Measurements from ENCODE around the gene ZBTB7A. TPM values are rescaled to one million over a fixed set of nuclear protein-coding genes. Genes with fewer than 3 reads are reported as not detected.

The ZBTB7A gene
- total and polyA plus RNA-seq, 2 donors, result 8.2 to 35.3 TPM

DNA sequence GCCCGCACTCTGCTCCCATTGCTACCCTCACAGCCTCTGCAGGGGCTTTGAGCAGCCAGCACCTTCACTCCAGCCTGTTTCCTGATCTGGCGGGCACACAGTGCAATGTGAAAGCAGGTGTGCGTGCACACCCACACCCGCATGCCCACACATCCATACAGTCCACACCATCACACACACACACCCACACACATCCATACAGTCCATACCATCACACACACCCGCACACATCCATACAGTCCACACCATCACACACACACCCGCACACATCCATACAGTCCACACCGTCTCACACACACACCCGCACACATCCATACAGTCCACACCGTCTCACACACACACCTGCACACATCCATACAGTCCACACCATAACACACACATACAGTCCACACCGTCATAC is 31.1 kb downstream of the ZBTB7A start:
- H3K27ac ChIP-seq (ENCODE audit: low read depth), result no peak overlapping the region
- peaks cover 8% of the 10 kb centered on the region for H3K36me3 ChIP-seq (ENCODE audit: insufficient read depth)
- no peak for DNase-seq (ENCODE audit: extremely low spot score)
- no peaks in the 10 kb centered on the region for H3K4me1 ChIP-seq (ENCODE audit: insufficient read depth)
- 86% methylated on average over 10 of the region's 10 CpGs for WGBS
- no peak overlapping the region for H3K4me3 ChIP-seq (ENCODE audit: low read depth, low read length)

DNA sequence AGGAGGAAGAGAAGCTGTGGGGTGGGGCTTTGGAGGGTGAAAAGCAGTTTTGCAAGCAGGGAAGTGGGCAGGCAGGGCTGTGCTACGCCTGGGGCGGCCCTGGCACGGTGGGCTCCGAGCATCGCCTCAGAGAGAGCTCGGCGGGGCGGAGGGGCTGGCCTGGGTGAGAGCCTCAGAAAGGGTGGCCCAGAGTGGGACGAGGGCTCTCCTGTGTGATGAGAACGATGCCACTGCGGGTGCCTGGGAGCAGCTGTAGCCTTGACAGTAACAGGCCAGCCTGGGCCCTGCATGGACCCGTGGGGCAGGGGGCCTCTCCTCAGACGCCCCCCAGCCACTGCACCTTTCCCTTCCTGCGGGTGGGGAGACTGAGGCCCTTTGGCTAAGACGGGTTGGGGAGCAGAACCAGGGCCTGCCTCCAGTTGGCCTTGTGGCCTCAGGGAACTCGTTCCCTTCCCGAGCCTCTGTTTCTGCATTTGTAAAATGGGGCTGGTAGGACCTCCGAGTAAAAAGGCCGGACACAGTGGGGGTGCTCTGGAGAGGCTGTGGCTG is 31.6 kb downstream of the ZBTB7A start:
- no peak overlapping the region for H3K27ac ChIP-seq (ENCODE audit: low read depth)
- peaks cover 8% of the 10 kb centered on the region for H3K36me3 ChIP-seq (ENCODE audit: insufficient read depth)
- DNase-seq (ENCODE audit: extremely low spot score), result no peak
- H3K4me1 ChIP-seq (ENCODE audit: insufficient read depth), result no peaks in the 10 kb centered on the region
- H3K4me3 ChIP-seq (ENCODE audit: low read depth, low read length), result no peak overlapping the region
- 86% methylated on average over 19 of the region's 19 CpGs for WGBS

DNA sequence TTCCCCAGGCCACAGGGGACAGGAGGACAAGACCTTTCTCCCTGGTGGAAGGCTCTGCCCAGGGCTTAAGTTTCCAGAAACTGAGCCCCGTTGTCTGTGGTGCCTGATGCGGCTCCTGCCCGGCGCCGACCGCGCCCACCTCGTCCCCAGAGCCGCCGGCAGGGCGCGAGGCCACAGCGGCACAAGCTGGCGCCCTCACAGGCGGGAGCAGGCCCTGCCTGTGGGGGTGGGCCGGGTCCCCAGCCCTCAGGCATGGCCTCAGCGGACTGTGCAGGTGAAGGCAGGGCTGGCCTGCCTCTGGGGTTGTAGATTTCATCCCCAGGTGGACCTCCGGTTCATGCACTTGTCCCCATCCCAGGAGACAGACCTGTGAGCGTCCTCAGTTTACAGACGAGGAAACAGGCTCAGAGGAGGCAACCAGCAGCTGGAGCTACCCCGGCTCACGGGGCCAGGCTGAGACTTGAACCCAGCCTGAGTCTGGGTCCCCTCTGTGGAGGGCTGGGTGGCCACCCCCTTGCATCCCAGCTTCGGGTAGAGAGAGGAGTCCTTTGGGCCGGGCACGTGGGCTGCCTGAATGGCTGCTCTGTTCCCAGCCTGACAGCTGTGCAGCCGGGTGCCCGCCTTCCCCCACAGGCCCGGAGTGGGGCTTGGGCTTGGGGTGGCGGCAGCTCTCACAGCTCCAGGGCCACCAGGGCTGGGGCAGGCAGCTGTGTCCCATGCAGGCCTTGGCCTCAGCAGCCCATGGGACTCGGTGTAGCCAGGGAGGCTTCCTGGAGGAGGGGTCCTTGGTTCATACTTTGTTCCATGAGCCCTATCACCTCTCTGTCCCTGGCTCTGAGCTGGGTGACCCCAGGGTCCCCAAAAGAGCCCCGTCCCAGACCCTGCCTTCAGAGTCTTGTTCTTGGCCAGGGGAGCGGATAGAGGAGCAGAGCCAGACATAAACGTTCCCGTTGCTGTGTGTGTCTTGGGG is 32.4 kb downstream of the ZBTB7A start:
- no peak for DNase-seq (ENCODE audit: extremely low spot score)
- no peak overlapping the region for H3K27ac ChIP-seq (ENCODE audit: low read depth)
- no peak overlapping the region for H3K4me3 ChIP-seq (ENCODE audit: low read depth, low read length)
- WGBS, result 84% methylated on average over 34 of the region's 34 CpGs
- no peaks in the 10 kb centered on the region for H3K4me1 ChIP-seq (ENCODE audit: insufficient read depth)
- peaks cover 8% of the 10 kb centered on the region for H3K36me3 ChIP-seq (ENCODE audit: insufficient read depth)

DNA sequence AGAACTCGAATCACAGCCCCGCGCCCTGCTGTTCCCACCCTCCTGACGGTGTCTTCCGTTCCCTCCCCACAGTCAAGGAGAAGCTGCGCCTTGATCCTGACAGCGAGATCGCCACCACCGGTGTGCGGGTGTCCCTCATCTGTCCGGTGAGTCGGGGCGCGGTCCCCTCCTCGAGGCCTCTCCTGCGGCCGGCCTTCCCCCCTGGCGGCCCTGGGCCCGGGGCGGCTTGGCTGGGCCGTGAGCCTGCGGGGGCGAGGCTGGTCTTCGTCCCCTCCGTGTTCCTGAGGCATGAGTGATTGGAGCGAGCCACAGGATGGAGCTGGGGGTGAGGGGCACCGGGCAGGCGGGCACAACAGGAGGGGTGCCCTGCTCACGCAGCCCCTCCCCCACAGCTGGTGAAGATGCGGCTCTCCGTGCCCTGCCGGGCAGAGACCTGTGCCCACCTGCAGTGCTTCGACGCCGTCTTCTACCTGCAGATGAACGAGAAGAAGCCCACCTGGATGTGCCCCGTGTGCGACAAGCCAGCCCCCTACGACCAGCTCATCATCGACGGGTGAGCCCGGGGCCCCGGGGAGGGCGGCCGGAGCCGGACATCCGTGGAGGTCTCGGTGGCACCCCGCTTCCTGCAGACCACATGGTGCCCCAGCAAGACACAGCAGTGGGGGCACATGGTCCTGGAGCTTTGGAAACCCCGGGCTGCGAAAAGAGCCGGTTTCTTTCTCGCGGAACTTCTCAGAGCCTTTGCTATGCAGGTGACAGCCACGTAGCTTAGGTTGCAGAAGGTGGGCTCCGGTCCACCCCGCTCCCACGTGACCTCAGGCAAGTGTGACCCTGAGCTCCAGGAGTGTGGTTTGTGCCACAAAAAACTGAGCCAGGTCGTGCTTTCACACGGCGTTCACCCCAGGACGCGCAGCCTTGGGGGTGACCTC is 33.4 kb downstream of the ZBTB7A start:
- WGBS, result 91% methylated on average over 63 of the region's 63 CpGs
- Histone ChIP-seq H3K27ac (ENCODE audit: low read depth) (no peak overlapping the region), H3K36me3 (ENCODE audit: insufficient read depth) (peaks cover 5% of the 10 kb centered on the region), H3K4me3 (ENCODE audit: low read depth, low read length) (no peak overlapping the region), H3K4me1 (ENCODE audit: insufficient read depth) (no peaks in the 10 kb centered on the region)
- DNase-seq (ENCODE audit: extremely low spot score), result no peak

DNA sequence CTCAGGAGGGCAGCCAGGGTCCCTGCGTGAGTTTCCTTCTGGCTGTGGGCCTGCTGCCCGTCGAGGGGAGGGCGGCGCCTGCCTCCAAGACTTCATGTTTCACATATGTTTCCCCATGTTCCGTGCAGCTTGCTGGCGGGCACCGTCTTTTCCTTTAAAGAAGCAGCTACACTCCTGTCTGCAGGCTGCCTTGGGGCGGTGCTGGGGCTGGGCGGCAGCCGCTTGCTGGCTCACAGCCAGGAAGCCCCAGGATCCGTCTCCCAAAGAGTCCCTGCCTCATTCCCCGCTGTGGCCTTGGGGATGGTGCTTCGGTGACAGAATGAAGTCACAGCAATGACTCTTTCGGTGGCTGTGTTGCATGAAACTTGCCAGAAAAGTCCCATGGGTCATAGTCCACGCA is 34.3 kb downstream of the ZBTB7A start:
- Histone ChIP-seq H3K27ac (ENCODE audit: low read depth) (no peak overlapping the region), H3K36me3 (ENCODE audit: insufficient read depth) (peaks cover 5% of the 10 kb centered on the region), H3K4me1 (ENCODE audit: insufficient read depth) (no peaks in the 10 kb centered on the region), H3K4me3 (ENCODE audit: low read depth, low read length) (no peak overlapping the region)
- DNase-seq (ENCODE audit: extremely low spot score), result no peak
- WGBS, result 68% methylated on average over 16 of the region's 16 CpGs

DNA sequence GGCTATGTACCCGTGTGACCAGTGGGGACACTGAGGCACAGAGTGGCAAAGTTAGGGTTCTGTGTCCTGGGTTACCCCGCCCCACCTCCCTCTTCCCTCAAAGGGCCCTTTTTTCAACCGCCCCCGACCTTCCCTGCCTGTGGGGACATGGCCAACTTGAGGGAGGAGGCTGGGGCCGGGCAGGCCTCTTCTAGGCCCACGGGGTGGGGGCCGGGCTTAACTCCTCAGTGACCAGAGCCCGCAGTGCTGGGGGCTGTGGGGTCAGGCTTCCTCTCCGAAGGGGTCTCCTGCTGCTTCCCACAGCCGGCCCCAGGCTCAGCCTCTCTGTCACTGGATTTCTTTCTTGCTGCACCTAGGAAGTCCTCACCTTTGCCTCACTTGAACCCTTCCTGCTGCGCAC is 35.3 kb downstream of the ZBTB7A start:
- Histone ChIP-seq H3K36me3 (ENCODE audit: insufficient read depth) (peaks cover 5% of the 10 kb centered on the region), H3K27ac (ENCODE audit: low read depth) (no peak overlapping the region), H3K4me3 (ENCODE audit: low read depth, low read length) (no peak overlapping the region), H3K4me1 (ENCODE audit: insufficient read depth) (no peaks in the 10 kb centered on the region)
- WGBS, result 69% methylated on average over 11 of the region's 11 CpGs
- no peak for DNase-seq (ENCODE audit: extremely low spot score)

DNA sequence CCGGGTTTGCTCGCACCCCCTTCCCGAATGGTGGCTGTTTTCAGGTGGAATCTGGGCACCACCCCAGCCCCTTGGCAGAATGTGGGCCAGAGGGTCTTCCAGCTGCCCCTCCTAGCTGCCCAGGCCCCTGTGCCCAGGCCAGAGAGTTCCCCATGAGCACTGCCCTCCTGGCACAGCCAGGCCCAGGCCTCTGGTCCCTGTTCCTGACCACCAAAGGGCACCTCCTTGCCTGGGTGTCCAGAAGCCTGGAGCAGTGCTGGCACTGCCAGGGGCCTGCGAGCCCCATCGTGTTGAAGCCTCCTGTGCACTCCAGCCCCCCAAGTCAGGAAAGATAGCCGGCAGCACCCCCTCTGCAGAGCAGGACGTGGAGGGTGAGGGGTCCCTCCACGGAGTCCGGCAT is 35.7 kb downstream of the ZBTB7A start:
- DNase-seq (ENCODE audit: extremely low spot score), result no peak
- H3K27ac ChIP-seq (ENCODE audit: low read depth), result no peak overlapping the region
- no peaks in the 10 kb centered on the region for H3K4me1 ChIP-seq (ENCODE audit: insufficient read depth)
- 82% methylated on average over 9 of the region's 9 CpGs for WGBS
- no peak overlapping the region for H3K4me3 ChIP-seq (ENCODE audit: low read depth, low read length)
- H3K36me3 ChIP-seq (ENCODE audit: insufficient read depth), result peaks cover 5% of the 10 kb centered on the region

DNA sequence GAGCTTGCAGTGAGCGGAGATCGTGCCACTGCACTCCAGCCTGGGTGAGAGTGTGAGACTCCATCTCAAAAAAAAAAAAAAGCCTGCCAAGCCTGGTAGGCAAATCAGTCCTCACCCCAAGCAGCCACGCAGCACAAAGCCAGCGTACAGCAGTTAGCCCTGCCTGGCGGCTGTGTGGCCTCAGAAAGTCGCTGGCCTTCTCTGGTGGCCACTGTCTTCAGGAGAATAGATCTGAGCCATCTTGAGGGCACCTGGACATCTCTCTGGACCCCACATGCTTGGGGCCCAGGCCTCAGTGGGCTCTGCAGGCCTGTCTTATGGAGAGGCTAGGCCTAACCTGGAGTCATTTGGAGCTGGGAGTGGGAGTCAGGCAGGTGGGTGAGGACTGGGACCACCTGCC is 36.1 kb downstream of the ZBTB7A start:
- DNase-seq (ENCODE audit: extremely low spot score), result no peak

DNA sequence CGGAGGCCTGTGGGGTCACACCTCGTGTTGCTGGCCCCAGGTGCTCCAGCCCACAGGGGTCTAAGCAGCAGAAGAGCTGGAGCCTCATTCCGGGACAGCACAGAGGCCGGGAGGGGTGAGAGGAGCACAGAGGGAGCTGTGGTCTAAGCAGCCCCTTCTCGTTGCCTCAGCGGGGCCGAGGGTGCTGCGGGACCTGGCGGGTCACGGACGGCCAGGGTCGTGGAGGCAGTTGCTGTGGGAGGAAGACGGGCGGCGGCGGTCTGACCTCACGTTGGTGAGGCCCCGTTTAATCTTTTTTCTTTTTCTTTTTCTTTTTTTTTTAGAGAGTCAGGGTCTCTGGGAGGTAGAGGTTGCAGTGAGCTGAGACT is 37.5 kb downstream of the ZBTB7A start:
- 94% methylated on average over 18 of the region's 18 CpGs for WGBS
- H3K4me3 ChIP-seq (ENCODE audit: low read depth, low read length), result no peak overlapping the region
- DNase-seq (ENCODE audit: extremely low spot score), result no peak
- no peaks in the 10 kb centered on the region for H3K4me1 ChIP-seq (ENCODE audit: insufficient read depth)
- no peak overlapping the region for H3K27ac ChIP-seq (ENCODE audit: low read depth)
- H3K36me3 ChIP-seq (ENCODE audit: insufficient read depth), result peaks cover 5% of the 10 kb centered on the region

More for the DNA sequence above, 36.1 kb downstream of the ZBTB7A start:
- Histone ChIP-seq H3K4me3 (ENCODE audit: low read depth, low read length) (no peak overlapping the region), H3K27ac (ENCODE audit: low read depth) (no peak overlapping the region), H3K4me1 (ENCODE audit: insufficient read depth) (no peaks in the 10 kb centered on the region), H3K36me3 (ENCODE audit: insufficient read depth) (peaks cover 5% of the 10 kb centered on the region)
- WGBS, result 96% methylated on average over 6 of the region's 6 CpGs

DNA sequence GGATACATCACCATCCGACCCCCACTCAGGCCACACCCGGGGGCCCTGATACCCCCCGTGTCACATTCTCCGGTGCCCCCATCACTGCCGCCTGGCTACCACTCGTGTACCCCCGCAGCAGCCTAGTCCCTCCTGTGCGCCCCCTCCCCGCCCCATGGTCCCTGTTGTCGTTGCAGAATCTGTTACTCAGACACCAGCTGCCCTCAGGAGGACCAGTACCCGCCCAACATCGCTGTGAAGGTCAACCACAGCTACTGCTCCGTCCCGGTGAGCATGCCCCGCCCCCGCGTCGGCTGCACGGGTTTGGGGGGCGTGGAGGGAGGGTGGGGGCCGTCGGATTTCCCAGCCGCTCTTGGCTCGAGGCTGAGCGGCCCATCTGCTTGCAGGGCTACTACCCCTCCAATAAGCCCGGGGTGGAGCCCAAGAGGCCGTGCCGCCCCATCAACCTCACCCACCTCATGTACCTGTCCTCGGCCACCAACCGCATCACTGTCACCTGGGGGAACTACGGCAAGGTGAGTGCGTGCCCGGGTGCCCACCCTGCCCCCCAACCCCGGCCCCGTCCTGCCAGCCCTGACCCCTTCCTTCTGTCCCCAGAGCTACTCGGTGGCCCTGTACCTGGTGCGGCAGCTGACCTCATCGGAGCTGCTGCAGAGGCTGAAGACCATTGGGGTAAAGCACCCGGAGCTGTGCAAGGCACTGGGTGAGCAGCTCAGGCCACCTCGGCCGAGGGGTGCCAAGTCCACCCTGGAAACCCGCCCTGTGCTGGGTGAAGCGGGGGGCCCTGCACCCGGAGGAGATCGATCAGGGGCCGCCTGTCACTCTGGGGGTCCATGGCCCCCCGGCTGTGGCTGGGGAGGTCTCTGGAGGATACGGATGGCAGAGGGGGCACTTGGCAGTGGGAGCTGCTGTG is 38.1 kb downstream of the ZBTB7A start:
- Histone ChIP-seq H3K4me3 (ENCODE audit: low read depth, low read length) (no peak overlapping the region), H3K4me1 (ENCODE audit: insufficient read depth) (no peaks in the 10 kb centered on the region), H3K36me3 (ENCODE audit: insufficient read depth) (peaks cover 2% of the 10 kb centered on the region), H3K27ac (ENCODE audit: low read depth) (no peak overlapping the region)
- 91% methylated on average over 48 of the region's 48 CpGs for WGBS
- DNase-seq (ENCODE audit: extremely low spot score), result no peak

DNA sequence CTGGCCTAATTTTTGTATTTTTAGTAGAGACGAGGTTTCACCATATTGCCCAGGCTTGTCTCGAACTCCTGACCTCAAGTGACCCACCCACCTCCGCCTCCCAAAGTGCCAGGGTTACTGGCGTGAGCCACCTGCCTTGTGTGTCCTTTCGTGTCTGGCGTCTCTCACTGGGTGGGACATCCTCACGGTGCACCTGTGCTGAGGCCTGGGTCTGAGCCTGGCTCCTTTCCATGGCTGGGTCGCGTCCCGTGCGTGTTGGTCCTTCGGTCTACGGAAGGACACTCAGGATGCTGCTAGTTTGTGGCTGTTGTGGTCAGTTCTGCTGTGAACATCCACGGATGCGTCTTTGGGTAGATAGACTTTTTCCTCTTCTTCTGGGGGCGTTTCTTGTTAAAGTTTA is 39.6 kb downstream of the ZBTB7A start:
- H3K36me3 ChIP-seq (ENCODE audit: insufficient read depth), result no peaks in the 10 kb centered on the region

DNA sequence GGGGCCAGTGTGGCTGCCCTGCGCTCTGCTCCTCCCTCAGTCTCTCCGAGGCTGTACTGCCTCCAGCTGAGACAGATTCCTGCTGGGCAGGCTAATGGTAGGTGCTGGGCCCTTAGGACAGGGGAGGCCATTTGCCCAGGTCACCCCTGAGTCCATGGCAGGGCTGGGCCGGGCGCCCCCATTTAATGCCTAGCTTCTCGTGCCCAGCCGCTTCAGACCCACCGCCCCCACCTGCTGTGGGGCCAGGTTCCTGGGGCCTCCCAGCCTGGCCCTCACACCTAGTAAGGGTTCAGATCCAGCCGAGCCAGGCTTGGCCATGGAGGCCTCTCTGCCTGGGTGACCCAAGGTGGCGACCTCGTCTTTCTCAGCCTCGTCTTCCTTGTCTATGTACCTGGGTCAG is 41.4 kb downstream of the ZBTB7A start:
- Histone ChIP-seq H3K27ac (ENCODE audit: low read depth) (no peak overlapping the region), H3K36me3 (ENCODE audit: insufficient read depth) (no peaks in the 10 kb centered on the region), H3K4me1 (ENCODE audit: insufficient read depth) (no peaks in the 10 kb centered on the region), H3K4me3 (ENCODE audit: low read depth, low read length) (no peak overlapping the region)
- DNase-seq (ENCODE audit: extremely low spot score), result no peak
- 72% methylated on average over 11 of the region's 11 CpGs for WGBS

More for the DNA sequence above, 39.6 kb downstream of the ZBTB7A start:
- 92% methylated on average over 16 of the region's 16 CpGs for WGBS
- H3K4me3 ChIP-seq (ENCODE audit: low read depth, low read length), result no peak overlapping the region
- DNase-seq (ENCODE audit: extremely low spot score), result no peak
- H3K4me1 ChIP-seq (ENCODE audit: insufficient read depth), result no peaks in the 10 kb centered on the region
- no peak overlapping the region for H3K27ac ChIP-seq (ENCODE audit: low read depth)
